ENCODE data around the gene CHIC2.

GRCh38 chr4:53963781-53964180 lies 100.6 kb downstream of the CHIC2 start:
- TF ChIP-seq, protein P1, sequence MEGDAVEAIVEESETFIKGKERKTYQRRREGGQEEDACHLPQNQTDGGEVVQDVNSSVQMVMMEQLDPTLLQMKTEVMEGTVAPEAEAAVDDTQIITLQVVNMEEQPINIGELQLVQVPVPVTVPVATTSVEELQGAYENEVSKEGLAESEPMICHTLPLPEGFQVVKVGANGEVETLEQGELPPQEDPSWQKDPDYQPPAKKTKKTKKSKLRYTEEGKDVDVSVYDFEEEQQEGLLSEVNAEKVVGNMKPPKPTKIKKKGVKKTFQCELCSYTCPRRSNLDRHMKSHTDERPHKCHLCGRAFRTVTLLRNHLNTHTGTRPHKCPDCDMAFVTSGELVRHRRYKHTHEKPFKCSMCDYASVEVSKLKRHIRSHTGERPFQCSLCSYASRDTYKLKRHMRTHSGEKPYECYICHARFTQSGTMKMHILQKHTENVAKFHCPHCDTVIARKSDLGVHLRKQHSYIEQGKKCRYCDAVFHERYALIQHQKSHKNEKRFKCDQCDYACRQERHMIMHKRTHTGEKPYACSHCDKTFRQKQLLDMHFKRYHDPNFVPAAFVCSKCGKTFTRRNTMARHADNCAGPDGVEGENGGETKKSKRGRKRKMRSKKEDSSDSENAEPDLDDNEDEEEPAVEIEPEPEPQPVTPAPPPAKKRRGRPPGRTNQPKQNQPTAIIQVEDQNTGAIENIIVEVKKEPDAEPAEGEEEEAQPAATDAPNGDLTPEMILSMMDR (IDR thresholded peaks at IDR 0.05), result no peak
- TF ChIP-seq EP300 (IDR thresholded peaks at IDR 0.05) (no peak), POLR2A (IDR thresholded peaks at IDR 0.05) (no peak)
